HepG2 (cell line): ENCODE measurements around the gene CDC42EP5. TPM values are rescaled to one million over a fixed set of nuclear protein-coding genes. Genes with fewer than 3 reads are reported as not detected.

Source experiments
- ATAC-seq: fragments of 200-7000 bp; cut with Tn5 transposase; 3 replicates; pipeline ENCODE4 v1.9.1; 2020; ENCODE audit warnings: mild to moderate bottlenecking, moderate library complexity
- BruUV-seq: library from RNA; stranded (reverse); fragments of 400-500 nt; replicated peaks from 2 replicates; lab custom pipeline; 2021; lab: Mats Ljungman, UMichigan
- CTCF ChIA-PET: fragments of 300-600 bp; formaldehyde crosslinking; extraction: SDS; loops from one replicate; lab custom pipeline; 2021; ENCODE audit warnings: low total read pairs, inconsistent platforms, low intra/inter-chr PET ratio; lab: Yijun Ruan, JAX
- POLR2A ChIA-PET: fragments of 350-600 bp; sonication (Branson Sonifier 250); formaldehyde crosslinking; loops from one replicate; lab custom pipeline; 2020; ENCODE audit warnings: antibody characterized with exemption, inconsistent platforms; lab: Yijun Ruan, JAX
- DNase-seq: peaks from one replicate; pipeline ENCODE4 v3.0.0-alpha.2; 2015; ENCODE audit warnings: low spot score
- FAIRE-seq: peaks from 3 replicates; lab custom pipeline; 2011; peaks lifted over from hg19 to GRCh38; lab: Jason Lieb, UNC
- H2AFZ ChIP-seq: one replicate; pipeline ENCODE4 v1.6.1; 2011; ENCODE audit warnings: low read length, inconsistent platforms
- H3K27ac ChIP-seq: fragments of 300-600 bp; 3 replicates; pipeline ENCODE4 v1.8.0; 2011; ENCODE audit warnings: mixed run types, mild to moderate bottlenecking, mixed read lengths, low read length, inconsistent platforms; ENCODE audit not compliant: insufficient read depth; ENCODE audit errors: extremely low read length
- H3K27me3 ChIP-seq, 2 experiments: fragments of 200-600 bp in 1 of 2; 2 replicates in 1 of 2; 3 replicates in 1 of 2; pipeline versions ENCODE4 v1.6.0 to v1.8.0; 2011; ENCODE audit warnings: low read length in 2 of 2, mild to moderate bottlenecking in 2 of 2, moderate library complexity in 2 of 2, inconsistent platforms in 1 of 2; ENCODE audit not compliant: insufficient read depth in 2 of 2, control insufficient read depth in 1 of 2
- H3K36me3 ChIP-seq, 2 experiments: fragments of 200-600 bp in 1 of 2; replicated peaks in 1 of 2; 2 replicates in 1 of 2; 3 replicates in 1 of 2; pipeline versions ENCODE4 v1.5.1 to v1.8.0; 2011; ENCODE audit warnings: low read length in 2 of 2, inconsistent platforms in 1 of 2; ENCODE audit not compliant: insufficient read depth in 2 of 2, control insufficient read depth in 1 of 2
- H3K4me1 ChIP-seq: 2 replicates; pipeline ENCODE4 v1.5.1; 2012; ENCODE audit warnings: low read length, inconsistent platforms; ENCODE audit not compliant: insufficient read depth
- H3K4me2 ChIP-seq: 2 replicates; pipeline ENCODE4 v1.6.0; 2011; ENCODE audit warnings: low read depth, low read length, inconsistent platforms
- H3K4me3 ChIP-seq, 3 experiments: fragments of 200-600 bp in 1 of 3; sonication (generic), shearing (Covaris generic) in 1 of 3; replicated peaks in 1 of 3; 2 replicates each; pipeline ENCODE4 v1.5.1; 2011 to 2016; ENCODE audit warnings: low read length in 3 of 3, inconsistent platforms in 2 of 3, low read depth in 2 of 3, mild to moderate bottlenecking in 2 of 3, control low read depth in 1 of 3, mixed read lengths in 1 of 3; ENCODE audit not compliant: insufficient read depth in 1 of 3
- H3K79me2 ChIP-seq: one replicate; pipeline ENCODE4 v1.6.1; 2011; ENCODE audit warnings: low read length, inconsistent platforms; ENCODE audit not compliant: insufficient read depth
- H3K9ac ChIP-seq: 2 replicates; pipeline ENCODE4 v1.6.0; 2011; ENCODE audit warnings: mild to moderate bottlenecking, low read depth, low read length, inconsistent platforms; ENCODE audit not compliant: insufficient read depth
- H3K9me3 ChIP-seq: 2 replicates; pipeline ENCODE4 v1.5.1; 2012; ENCODE audit warnings: mild to moderate bottlenecking, low read length
- H4K20me1 ChIP-seq: 2 replicates; pipeline ENCODE4 v1.6.0; 2011; ENCODE audit warnings: inconsistent platforms, mild to moderate bottlenecking, low read length, moderate library complexity; ENCODE audit not compliant: insufficient read depth
- HNRNPL ChIP-seq: fragments of 200-400 bp; formaldehyde crosslinking; IDR thresholded peaks from 2 replicates; pipeline ENCODE4 v1.6.1; 2017; ENCODE audit warnings: mild to moderate bottlenecking, low read depth, low read length
- HNRNPUL1 ChIP-seq: fragments of 200-400 bp; formaldehyde crosslinking; IDR thresholded peaks from 2 replicates; pipeline ENCODE4 v1.6.1; 2017; ENCODE audit warnings: low read depth, mild to moderate bottlenecking, low read length, moderate library complexity
- KLF6 ChIP-seq: IDR thresholded peaks from 2 replicates; pipeline ENCODE4 v1.8.0; 2016; ENCODE audit warnings: missing biosample characterization, missing genetic modification reagents
- MBNL3 ChIP-seq: fragments of 250-450 bp; sonication (Bioruptor Pico); conservative IDR thresholded peaks from 2 replicates; pipeline ENCODE4 v1.8.0; 2022; ENCODE audit warnings: mild to moderate bottlenecking, inconsistent platforms
- NFYC ChIP-seq: IDR thresholded peaks from 2 replicates; pipeline ENCODE4 v1.6.1; 2016; ENCODE audit warnings: missing genetic modification reagents, missing compliant biosample characterization
- PITX1 ChIP-seq: sonication (generic); formaldehyde crosslinking; IDR thresholded peaks from 2 replicates; pipeline ENCODE4 v1.5.1; 2020; ENCODE audit warnings: mild to moderate bottlenecking, missing genetic modification reagents
- POLR2G ChIP-seq: fragments of 200-400 bp; formaldehyde crosslinking; IDR thresholded peaks from 2 replicates; pipeline ENCODE4 v1.6.1; 2018; ENCODE audit warnings: mild to moderate bottlenecking, low read depth, low read length, moderate library complexity
- REPIN1 ChIP-seq: sonication (generic); formaldehyde crosslinking; IDR thresholded peaks from 2 replicates; pipeline ENCODE4 v1.8.0; 2022; ENCODE audit warnings: missing genetic modification reagents, low read depth, mild to moderate bottlenecking, borderline replicate concordance
- ZNF235 ChIP-seq: sonication (generic); formaldehyde crosslinking; IDR thresholded peaks from 2 replicates; pipeline ENCODE4 v1.8.1; 2023; ENCODE audit warnings: mild to moderate bottlenecking, missing genetic modification reagents, borderline replicate concordance
- ZNF3 ChIP-seq: IDR thresholded peaks from 2 replicates; pipeline ENCODE4 v1.7.0; 2017; ENCODE audit warnings: inconsistent platforms
- ZNF496 ChIP-seq: sonication (generic); formaldehyde crosslinking; IDR thresholded peaks from 2 replicates; pipeline ENCODE4 v1.8.1; 2023; ENCODE audit warnings: mild to moderate bottlenecking, moderate library complexity, missing genetic modification reagents; ENCODE audit not compliant: insufficient replicate concordance
- WGBS: methylation state at CpG from one replicate; pipeline ENCODE4 v1.1.6; 2017; ENCODE audit warnings: low lambda C conversion rate; 5-methylcytosine and 5-hydroxymethylcytosine counted together
- in situ Hi-C: cut with HindIII; loops from 2 replicates; pipeline ENCODE4 v1.10.0; 2017; ENCODE audit warnings: low pct_unique_long_range_greater_than_20kb; ENCODE audit not compliant: extremely low pct_ligation_motif_present
- intact Hi-C: fragments of 100-400 bp; cut with micrococcal nuclease; formaldehyde crosslinking; loops from one replicate; pipeline ENCODE4 v1.10.0; 2022; ENCODE audit not compliant: unreplicated experiment
- polyA plus RNA-seq, 8 experiments: library from polyadenylated mRNA; depleted of rRNA in 3 of 8; stranded (reverse) in 7 of 8; unstranded in 1 of 8; fragments of >200 nt; fragmentation: Illumina TruSeq in 4 of 8; extraction: Trizol in 4 of 8; gene quantifications; 2 replicates each; pipeline versions ENCODE4 v1.2.1 to v1.2.3, GENCODE V29; 2011 to 2016; ENCODE audit warnings: low read depth in 4 of 8, missing spikeins in 1 of 8, mixed read lengths in 1 of 8; ENCODE audit not compliant: insufficient read depth in 1 of 8
- total RNA-seq, 5 experiments: library from RNA; depleted of rRNA; stranded (reverse); fragments of >200 nt; fragmentation: Illumina TruSeq; extraction: Trizol; gene quantifications; 2 replicates each; pipeline ENCODE4 v1.2.3, GENCODE V29; 2016; ENCODE audit warnings: low read depth in 1 of 5
- TF ChIP-seq, protein P1 (sequence below): sonication (generic); formaldehyde crosslinking; conservative IDR thresholded peaks from 2 replicates; pipeline ENCODE4 v1.8.0; 2022; ENCODE audit warnings: missing genetic modification reagents
- TF ChIP-seq, protein P2 (sequence below): IDR thresholded peaks from 2 replicates; pipeline ENCODE4 v1.6.1; 2016
- TF ChIP-seq, protein P3 (sequence below): sonication (generic); formaldehyde crosslinking; IDR thresholded peaks from 2 replicates; pipeline ENCODE4 v1.8.1; 2023; ENCODE audit warnings: mild to moderate bottlenecking, missing genetic modification reagents, borderline replicate concordance
- TF ChIP-seq, protein P4 (sequence below): IDR thresholded peaks from 2 replicates; pipeline ENCODE4 v1.6.1; 2016
- TF ChIP-seq, protein P5 (sequence below): sonication (generic); formaldehyde crosslinking; IDR thresholded peaks from 2 replicates; pipeline ENCODE4 v1.8.1; 2023; ENCODE audit warnings: missing genetic modification reagents, mild to moderate bottlenecking, borderline replicate concordance

CDC42EP5 gene
- total and polyA plus RNA-seq, 2 of the 13 experiments (the other 11 are each of a cell fraction or from before 2014, with no cell fraction given), result 0.41 to 1.6 TPM

DNA sequence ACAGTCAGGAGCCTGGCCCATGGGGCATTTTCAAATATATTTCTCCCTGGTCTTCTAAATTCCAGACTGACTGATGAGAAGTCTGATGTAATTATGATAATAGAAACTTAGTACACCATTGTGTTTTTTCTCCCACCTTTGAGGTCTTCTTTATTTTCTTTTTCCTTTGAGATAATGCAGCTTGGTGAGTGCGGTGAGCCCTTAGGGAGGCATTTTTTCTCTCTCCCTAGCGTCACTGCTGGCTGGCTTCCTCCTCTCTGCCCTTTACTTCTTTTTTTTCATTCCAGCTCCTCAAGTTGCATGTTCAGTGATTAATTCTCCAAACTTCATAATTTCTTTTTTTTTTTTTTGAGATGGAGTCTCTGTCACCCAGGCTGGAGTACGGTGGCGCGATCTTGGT lies 12.8 kb upstream of the CDC42EP5 start:
- DNase-seq (no peak), ATAC-seq (no peak), FAIRE-seq (no peak)
- Histone ChIP-seq H2AFZ (no peak overlapping the region), H3K36me3 (no peaks in the 10 kb centered on the region), H3K9me3 (no peaks in the 10 kb centered on the region), H3K27me3 (peaks cover 2 to 12% of the 10 kb centered on the region in 2 experiments; a peak in 4 of 5 replicates), H3K27ac (no peak overlapping the region), H3K9ac (no peak overlapping the region), H3K79me2 (no peaks in the 10 kb centered on the region), H3K4me1 (no peaks in the 10 kb centered on the region), H4K20me1 (no peaks in the 10 kb centered on the region), H3K4me2 (no peak overlapping the region), H3K4me3 (no peak overlapping the region)
- no TSS peak for BruUV-seq
- intact Hi-C loops, result no loop called here
- ChIA-PET CTCF (no interaction called here), POLR2A (no interaction called here)
- TF ChIP-seq MBNL3 (CRISPR knock-in tag) (no peak), ZNF235 (CRISPR knock-in tag) (no peak)
- TF ChIP-seq, protein P1, sequence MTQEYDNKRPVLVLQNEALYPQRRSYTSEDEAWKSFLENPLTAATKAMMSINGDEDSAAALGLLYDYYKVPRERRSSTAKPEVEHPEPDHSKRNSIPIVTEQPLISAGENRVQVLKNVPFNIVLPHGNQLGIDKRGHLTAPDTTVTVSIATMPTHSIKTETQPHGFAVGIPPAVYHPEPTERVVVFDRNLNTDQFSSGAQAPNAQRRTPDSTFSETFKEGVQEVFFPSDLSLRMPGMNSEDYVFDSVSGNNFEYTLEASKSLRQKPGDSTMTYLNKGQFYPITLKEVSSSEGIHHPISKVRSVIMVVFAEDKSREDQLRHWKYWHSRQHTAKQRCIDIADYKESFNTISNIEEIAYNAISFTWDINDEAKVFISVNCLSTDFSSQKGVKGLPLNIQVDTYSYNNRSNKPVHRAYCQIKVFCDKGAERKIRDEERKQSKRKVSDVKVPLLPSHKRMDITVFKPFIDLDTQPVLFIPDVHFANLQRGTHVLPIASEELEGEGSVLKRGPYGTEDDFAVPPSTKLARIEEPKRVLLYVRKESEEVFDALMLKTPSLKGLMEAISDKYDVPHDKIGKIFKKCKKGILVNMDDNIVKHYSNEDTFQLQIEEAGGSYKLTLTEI (CRISPR knock-in tag), result no peak
- TF ChIP-seq, protein P2, sequence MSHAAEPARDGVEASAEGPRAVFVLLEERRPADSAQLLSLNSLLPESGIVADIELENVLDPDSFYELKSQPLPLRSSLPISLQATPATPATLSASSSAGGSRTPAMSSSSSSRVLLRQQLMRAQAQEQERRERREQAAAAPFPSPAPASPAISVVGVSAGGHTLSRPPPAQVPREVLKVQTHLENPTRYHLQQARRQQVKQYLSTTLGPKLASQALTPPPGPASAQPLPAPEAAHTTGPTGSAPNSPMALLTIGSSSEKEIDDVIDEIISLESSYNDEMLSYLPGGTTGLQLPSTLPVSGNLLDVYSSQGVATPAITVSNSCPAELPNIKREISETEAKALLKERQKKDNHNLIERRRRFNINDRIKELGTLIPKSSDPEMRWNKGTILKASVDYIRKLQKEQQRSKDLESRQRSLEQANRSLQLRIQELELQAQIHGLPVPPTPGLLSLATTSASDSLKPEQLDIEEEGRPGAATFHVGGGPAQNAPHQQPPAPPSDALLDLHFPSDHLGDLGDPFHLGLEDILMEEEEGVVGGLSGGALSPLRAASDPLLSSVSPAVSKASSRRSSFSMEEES (CRISPR knock-in tag), result no peak
- 68% methylated on average over 5 of the region's 5 CpGs for WGBS
- in situ Hi-C loops, result no loop called here

DNA sequence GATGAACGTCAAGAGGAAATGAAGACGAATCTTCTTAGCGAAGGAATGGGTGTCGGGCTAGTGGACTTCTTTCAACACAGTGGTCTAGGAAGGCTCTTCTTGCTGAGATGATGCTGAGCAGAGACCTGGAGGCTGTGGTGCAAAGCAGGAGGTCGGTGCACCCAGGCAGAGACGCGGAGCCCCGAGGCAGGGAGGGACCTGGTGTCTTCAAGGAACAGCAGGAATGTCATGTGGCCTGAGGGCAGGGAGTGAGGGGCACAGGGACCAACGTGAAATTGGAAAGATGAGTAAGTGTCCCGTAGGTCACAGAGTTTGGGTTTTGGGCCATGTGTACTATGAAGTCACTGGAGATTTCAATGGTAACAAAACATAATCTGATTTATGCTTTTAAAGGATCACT lies 11.4 kb upstream of the CDC42EP5 start:
- no peak for ATAC-seq
- Histone ChIP-seq H3K9ac (no peak overlapping the region), H3K4me3 (no peak overlapping the region), H3K27me3 (peaks cover under 1 to 3% of the 10 kb centered on the region in 2 experiments; a peak in 1 of 5 replicates), H3K36me3 (no peaks in the 10 kb centered on the region), H3K79me2 (no peaks in the 10 kb centered on the region), H3K4me2 (no peak overlapping the region), H4K20me1 (no peaks in the 10 kb centered on the region), H3K9me3 (no peaks in the 10 kb centered on the region), H3K4me1 (no peaks in the 10 kb centered on the region), H2AFZ (no peak overlapping the region), H3K27ac (no peak overlapping the region)
- ChIA-PET CTCF (no interaction called here), POLR2A (no interaction called here)
- no TSS peak for BruUV-seq
- intact Hi-C loops, result no loop called here
- DNase-seq, result no peak
- FAIRE-seq, result no peak
- in situ Hi-C loops, result no loop called here
- 27% methylated on average over 10 of the region's 10 CpGs for WGBS
- TF ChIP-seq NFYC (CRISPR knock-in tag), result no peak
- no peak for TF ChIP-seq HNRNPUL1
- TF ChIP-seq, protein P3, sequence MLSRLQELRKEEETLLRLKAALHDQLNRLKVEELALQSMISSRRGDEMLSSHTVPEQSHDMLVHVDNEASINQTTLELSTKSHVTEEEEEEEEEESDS, result no peak
- no peak for TF ChIP-seq PITX1
- TF ChIP-seq, protein P4, sequence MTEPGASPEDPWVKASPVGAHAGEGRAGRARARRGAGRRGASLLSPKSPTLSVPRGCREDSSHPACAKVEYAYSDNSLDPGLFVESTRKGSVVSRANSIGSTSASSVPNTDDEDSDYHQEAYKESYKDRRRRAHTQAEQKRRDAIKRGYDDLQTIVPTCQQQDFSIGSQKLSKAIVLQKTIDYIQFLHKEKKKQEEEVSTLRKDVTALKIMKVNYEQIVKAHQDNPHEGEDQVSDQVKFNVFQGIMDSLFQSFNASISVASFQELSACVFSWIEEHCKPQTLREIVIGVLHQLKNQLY, result no peak
- TF ChIP-seq, protein P5, sequence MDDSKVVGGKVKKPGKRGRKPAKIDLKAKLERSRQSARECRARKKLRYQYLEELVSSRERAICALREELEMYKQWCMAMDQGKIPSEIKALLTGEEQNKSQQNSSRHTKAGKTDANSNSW (CRISPR knock-in tag), result no peak
- no peak for TF ChIP-seq REPIN1 (CRISPR knock-in tag)
- no peak for TF ChIP-seq KLF6
- no peak for TF ChIP-seq POLR2G
- no peak for TF ChIP-seq ZNF496 (CRISPR knock-in tag)
- TF ChIP-seq ZNF3 (CRISPR knock-in tag), result no peak
- no peak for TF ChIP-seq HNRNPL
